Astrocyte (in vitro differentiated cells and primary cell): ENCODE measurements around the gene MACO1.

Experiments used
- CTCF ChIP-seq: IDR thresholded peaks from 2 replicates; pipeline ENCODE4 v1.5.1; 2011; ENCODE audit warnings: low read depth, mild to moderate bottlenecking, inconsistent platforms, low read length, moderate library complexity; ENCODE audit not compliant: insufficient read depth
- EZH2 ChIP-seq: IDR thresholded peaks from 2 replicates; pipeline ENCODE4 v1.6.1; 2012; ENCODE audit warnings: mild to moderate bottlenecking, low read length, inconsistent platforms; ENCODE audit not compliant: insufficient read depth

- TF ChIP-seq CTCF (no peak), EZH2 (no peak)
These were observed 1.4 kb downstream of the MACO1 start for GRCh38 chr1:25431955-25432719.
